GM20000 (cell line): Measurements from ENCODE around the gene LINGO1.

Experiments used
- DNase-seq: peaks from one replicate; pipeline ENCODE4 v3.0.0; 2012; ENCODE audit warnings: low spot score
- CTCF ChIP-seq: IDR thresholded peaks from 2 replicates; pipeline ENCODE4 v1.5.1; 2012; ENCODE audit warnings: mild to moderate bottlenecking, control low read depth; ENCODE audit errors: extremely low read depth, missing control alignments

Gene LINGO1

DNA sequence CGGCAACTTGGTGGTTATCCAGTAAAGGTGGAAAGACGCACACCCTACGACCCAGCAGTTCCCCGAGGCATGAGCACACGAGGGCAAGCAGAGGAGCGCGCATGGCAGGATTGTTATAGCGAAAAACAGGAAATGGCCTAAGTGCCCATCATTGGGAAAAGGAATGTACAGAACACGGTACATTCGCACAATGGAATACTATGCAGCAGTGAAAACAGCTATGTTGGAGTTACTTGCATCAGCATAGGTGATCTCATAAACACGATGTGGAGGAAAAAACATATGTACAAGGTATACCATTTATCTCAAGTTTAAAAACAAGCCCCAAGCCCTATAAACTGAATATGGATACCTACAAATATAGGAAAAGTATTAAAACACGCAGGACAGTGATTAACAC lies 6.7 kb upstream of the LINGO1 start:
- no peak for TF ChIP-seq CTCF
- DNase-seq, result no peak

DNA sequence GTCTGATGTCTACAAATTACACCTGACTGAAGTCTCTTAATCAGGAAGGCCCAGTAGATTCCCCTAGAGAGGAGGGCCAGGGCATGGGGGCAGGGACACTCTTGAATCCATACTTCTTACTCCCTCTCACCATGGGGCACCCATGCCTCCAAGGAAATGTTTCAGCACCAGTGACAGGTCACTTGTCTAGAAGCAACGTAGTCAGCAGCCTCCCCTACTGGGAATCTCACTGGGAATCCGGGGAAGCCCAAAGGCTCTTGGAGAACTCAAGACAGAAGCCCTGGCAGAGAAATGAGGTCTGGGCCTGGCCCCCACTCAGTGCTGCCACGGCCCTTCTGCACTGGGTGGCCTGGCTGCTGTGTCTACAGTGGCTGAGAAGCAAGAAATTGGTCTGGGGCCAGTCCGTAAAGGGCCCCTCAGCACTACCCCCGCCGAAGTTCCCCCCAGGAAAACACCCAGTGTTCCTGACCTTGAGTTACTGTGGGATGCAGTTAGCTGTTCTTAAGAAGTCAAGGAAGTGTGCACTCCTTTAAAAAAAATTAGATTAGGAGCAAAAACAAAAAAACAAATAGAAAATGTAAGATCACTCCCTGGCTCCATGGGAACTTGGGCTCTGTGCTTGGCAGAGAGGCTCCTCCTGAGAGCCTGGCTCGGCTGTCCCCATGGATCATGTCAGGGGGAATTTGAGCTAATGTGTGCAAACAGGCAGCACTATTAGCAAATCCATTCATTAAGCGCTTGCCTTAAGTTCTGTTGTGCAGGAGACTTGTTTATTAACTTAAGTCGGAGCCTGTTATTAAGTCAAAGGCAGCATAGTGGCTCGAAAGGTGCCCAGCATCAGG lies 5.4 kb upstream of the LINGO1 start:
- DNase-seq, result no peak
- no peak for TF ChIP-seq CTCF

DNA sequence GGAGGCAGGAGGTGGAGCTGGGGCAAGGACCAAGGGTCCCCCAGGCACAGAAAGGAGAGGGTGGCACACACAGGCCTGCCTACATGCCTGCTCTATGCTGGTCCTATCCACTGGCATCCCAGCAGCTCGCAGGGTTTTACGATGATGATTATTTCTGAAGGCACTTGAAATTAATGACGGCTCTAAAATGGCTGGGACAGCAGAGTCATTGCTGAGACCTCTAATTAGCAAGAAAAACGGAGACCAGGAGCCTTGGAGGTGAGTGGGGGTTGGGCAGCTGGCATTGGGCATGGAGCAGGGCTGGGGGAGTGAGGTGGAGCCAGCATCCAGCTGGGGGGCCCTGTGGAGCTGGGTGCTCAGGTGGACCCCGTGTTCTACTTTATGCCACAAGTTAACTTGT lies 3.5 kb upstream of the LINGO1 start:
- no peak for TF ChIP-seq CTCF
- no peak for DNase-seq

DNA sequence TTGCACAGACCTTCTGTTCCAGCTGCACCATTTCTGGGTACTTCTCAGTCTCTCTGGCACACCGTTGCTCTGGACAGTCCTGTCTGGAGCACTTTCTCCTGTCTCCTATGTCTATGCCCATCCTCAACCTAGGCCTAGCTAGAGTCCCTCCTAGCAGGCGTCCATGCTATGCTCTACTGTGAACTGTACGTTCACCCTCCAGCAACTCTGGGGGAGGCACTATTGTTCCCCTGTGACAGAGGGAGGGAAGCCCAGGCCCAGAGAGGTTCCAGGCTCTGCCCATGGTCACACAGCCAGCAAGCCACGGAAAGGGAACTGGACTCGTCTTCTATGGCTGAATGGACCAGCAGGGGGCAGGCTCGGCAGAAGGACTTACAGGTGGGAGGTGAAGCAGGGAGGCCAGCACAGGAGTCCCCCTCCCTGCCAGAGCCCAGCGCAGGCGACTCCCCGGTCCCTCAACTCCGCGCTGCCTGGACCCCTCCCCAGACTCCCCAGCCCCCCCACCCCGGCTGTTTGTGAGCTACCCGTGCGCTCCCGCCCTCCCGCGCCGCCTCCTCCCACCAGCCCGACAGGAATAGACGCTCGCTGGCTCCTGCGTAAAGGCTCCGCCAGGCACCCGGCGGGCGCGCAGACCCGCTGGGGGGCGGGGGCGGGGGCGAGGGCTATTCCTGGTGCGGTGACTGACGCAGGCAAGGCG lies 1.7 kb upstream of the LINGO1 start:
- TF ChIP-seq CTCF, result peak; percentile 83
- DNase-seq, result peak; percentile 86

- no peak for DNase-seq
- TF ChIP-seq CTCF, result no peak
These were observed 1.2 kb upstream of the LINGO1 start for GRCh38 chr15:77633913-77634265.

DNA sequence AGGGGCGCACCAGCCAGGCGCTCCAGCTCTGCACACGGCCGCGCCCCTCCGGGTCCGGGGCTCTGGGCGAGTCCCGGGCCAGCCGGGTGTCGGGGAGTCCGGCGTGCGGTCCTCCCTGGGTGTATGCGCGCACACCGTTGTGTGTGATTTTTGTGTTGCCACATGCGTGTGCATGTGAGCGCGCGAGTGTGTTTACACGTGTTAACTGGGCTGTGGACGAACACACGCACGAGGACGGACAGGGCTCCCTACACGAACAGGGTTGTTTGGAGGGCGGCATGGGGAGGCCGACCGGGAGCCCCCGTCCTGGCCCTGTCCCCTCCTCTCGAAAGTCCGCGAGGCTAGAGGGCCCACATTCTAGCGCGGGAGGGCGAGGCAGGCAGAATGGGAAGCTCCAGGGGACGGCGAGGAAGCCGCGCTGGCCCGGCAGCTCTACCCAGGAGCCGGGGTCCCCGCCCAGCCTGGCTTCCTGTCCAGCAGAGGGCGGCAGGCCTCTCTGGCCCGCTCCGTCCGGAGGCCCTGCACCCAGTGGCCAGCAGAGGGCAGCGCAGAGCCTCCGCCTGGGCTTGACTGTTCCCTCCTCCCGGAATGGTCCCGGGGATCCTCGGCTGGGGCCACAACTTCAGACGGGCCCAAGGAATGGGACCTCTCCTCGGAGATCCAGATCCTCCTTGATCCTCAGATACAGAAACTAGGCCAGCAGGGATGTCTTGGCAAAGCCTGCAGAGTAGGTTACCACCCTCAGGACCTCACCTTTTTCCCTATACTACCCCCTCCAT lies 611 bp upstream of the LINGO1 start:
- peak; percentile 100 for TF ChIP-seq CTCF
- peak; percentile 97 for DNase-seq
